Activated CD4-positive, alpha-beta T cell treated with anti-CD3 and anti-CD28 coated beads for 36 hours (primary cell): ENCODE measurements around the gene HSPB3. TPM values are rescaled to one million over a fixed set of nuclear protein-coding genes. Genes with fewer than 3 reads are reported as not detected.
"Not testable (repeated sequence)": the region's sequence is repeated elsewhere in the genome, so short reads cannot be mapped to it uniquely, and the experiment has no call there.

Experiments used
- ATAC-seq: fragments of 200-7000 bp; cut with Tn5 transposase; one replicate; pipeline ENCODE4 v1.10.0; 2021; ENCODE audit warnings: mild to moderate bottlenecking, moderate library complexity
- CTCF ChIA-PET: fragments of 350-600 bp; sonication (Branson Sonifier 250); formaldehyde crosslinking; loops from one replicate; lab custom pipeline; 2021; ENCODE audit warnings: antibody characterized with exemption; lab: Charles Lee
- POLR2A ChIA-PET: fragments of 350-600 bp; sonication (Branson Sonifier 250); formaldehyde crosslinking; loops from one replicate; lab custom pipeline; 2021; ENCODE audit warnings: antibody characterized with exemption, inconsistent platforms; lab: Charles Lee
- DNase-seq: peaks from one replicate; pipeline ENCODE4 v3.0.0-alpha.2; 2020
- H3K27ac Mint-ChIP-seq: one replicate; pipeline ENCODE4 v1.8.0; 2021; ENCODE audit warnings: mixed read lengths
- H3K27me3 Mint-ChIP-seq: one replicate; pipeline ENCODE4 v1.8.0; 2021; ENCODE audit warnings: mixed read lengths
- H3K36me3 Mint-ChIP-seq: one replicate; pipeline ENCODE4 v1.8.0; 2021; ENCODE audit warnings: low read depth, mixed read lengths
- H3K4me1 Mint-ChIP-seq: one replicate; pipeline ENCODE4 v1.8.0; 2021; ENCODE audit warnings: mixed read lengths
- H3K4me3 Mint-ChIP-seq: one replicate; pipeline ENCODE4 v1.8.0; 2021; ENCODE audit warnings: mild to moderate bottlenecking, moderate library complexity, mixed read lengths
- H3K9me3 Mint-ChIP-seq: one replicate; pipeline ENCODE4 v1.8.0; 2021; ENCODE audit warnings: low read depth, mixed read lengths
- intact Hi-C, 2 experiments: fragments of 100-400 bp; cut with DNase I in 1 of 2; cut with micrococcal nuclease in 1 of 2; formaldehyde crosslinking; loops; one replicate each; pipeline versions ENCODE4 v1.14.2 to v1.15.1; 2022 to 2024; cut with DNase I, micrococcal nuclease
- total RNA-seq, 2 experiments: library from RNA; stranded (reverse); gene quantifications; one replicate each; pipeline ENCODE4 v1.2.3, GENCODE V29; 2021

The HSPB3 gene
- total RNA-seq, 2 experiments from 2014 or later = not detected

DNA sequence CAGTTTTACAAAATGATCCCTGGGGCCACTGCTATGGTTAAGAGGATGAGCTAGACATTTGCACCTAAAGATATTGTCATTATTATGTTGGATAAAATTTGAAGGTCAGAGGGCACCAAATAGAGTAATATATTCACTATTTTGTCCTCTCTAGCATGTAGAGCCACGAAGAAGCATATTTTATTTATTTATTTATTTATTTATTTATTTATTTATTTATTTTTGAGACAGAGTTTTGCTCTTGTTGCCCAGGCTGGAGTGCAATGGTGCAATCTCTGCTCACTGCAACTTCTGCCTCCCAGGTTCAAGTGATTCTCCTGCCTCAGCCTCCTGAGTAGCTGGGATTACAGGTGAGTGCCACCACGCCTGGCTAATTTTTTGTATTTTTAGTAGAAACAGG lies 20.8 kb upstream of the HSPB3 start:
- intact Hi-C loops, ATAC-seq, H3K4me1 Mint-ChIP-seq, H3K4me3 Mint-ChIP-seq, POLR2A ChIA-PET, DNase-seq, H3K9me3 Mint-ChIP-seq, H3K36me3 Mint-ChIP-seq, H3K27me3 Mint-ChIP-seq, H3K27ac Mint-ChIP-seq: not testable (repeated sequence)
- CTCF ChIA-PET = interaction anchor here (1.0 kb wide), 1 partner anchor 200 kb away, joined by 3 read pairs; no protein-coding TSS in a partner anchor

DNA sequence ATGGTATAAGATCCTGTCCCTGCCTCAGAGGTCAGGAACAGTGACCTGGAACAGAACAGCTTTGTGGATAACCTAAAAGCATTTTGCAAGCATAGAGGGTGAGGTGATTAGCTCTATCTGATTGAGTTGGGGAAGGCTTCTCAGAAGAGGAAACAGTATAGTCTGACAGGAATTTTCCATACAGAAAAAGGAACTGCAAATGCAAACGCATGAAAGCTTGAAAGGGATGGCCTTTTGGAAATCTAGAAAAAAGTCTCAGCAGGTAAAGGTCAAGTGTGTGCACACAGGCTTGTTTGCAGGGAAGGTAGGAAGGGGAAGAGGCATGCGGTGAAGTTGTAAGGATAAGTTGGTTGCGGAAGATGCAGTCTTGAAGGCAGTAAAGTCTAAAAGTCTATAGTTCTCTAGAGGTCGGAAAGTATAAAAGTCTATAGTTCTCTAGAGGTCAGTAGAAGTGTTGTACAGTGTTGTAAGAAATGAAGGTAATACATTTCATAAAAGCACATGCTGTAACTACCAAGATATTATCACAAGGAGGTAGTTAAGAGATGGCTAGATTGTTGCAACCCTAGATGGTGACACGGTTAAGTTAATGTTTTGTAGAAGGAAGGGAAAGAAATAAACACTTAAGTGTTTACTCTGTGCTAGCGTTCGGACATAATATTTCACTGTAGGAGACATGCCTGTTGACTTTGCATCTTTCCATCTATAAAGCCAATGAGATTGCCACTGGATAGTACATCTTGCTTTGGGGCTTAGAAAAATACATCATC lies 16.7 kb upstream of the HSPB3 start:
- Mint-ChIP-seq H3K27ac (no peak overlapping the region), H3K4me3 (no peak overlapping the region), H3K4me1 (peaks cover 17% of the 10 kb centered on the region), H3K9me3 (no peaks in the 10 kb centered on the region), H3K27me3 (no peaks in the 10 kb centered on the region), H3K36me3 (no peaks in the 10 kb centered on the region)
- intact Hi-C loops = no loop called here
- POLR2A ChIA-PET = no interaction called here
- DNase-seq = no peak
- no peak for ATAC-seq
- CTCF ChIA-PET = interaction anchor here (2.3 kb wide), 1 partner anchor 19 kb away, joined by 10 read pairs; no protein-coding TSS in a partner anchor

GRCh38 chr5:54440456-54440893 lies 15.0 kb upstream of the HSPB3 start:
- Mint-ChIP-seq H3K4me3 (no peak overlapping the region), H3K4me1 (peaks cover 17% of the 10 kb centered on the region), H3K27me3 (no peaks in the 10 kb centered on the region), H3K36me3 (no peaks in the 10 kb centered on the region), H3K27ac (peak overlapping the region; percentile 63), H3K9me3 (no peaks in the 10 kb centered on the region)
- DNase-seq (peak; percentile 21), ATAC-seq (peak; percentile 78)
- ChIA-PET CTCF (interaction anchor here (0.9 to 3.4 kb wide), 3 partner anchors 15 to 49 kb away, joined by 3 to 15 read pairs (median 10); no protein-coding TSS in a partner anchor), POLR2A (no interaction called here)
- intact Hi-C loops = no loop called here

GRCh38 chr5:54442271-54442670 lies 13.2 kb upstream of the HSPB3 start:
- ChIA-PET CTCF (interaction anchor here (3.4 kb wide), 1 partner anchor 47 kb away, joined by 15 read pairs; no protein-coding TSS in a partner anchor), POLR2A (no interaction called here)
- Mint-ChIP-seq H3K36me3 (no peaks in the 10 kb centered on the region), H3K9me3 (no peaks in the 10 kb centered on the region), H3K4me3 (no peak overlapping the region), H3K4me1 (peaks cover 17% of the 10 kb centered on the region), H3K27ac (no peak overlapping the region), H3K27me3 (no peaks in the 10 kb centered on the region)
- no peak for ATAC-seq
- DNase-seq = no peak
- intact Hi-C loops = loop anchor here in 1 of 2 experiments (2.0 kb wide), 1 partner anchor 47 kb away; no protein-coding TSS in a partner anchor

GRCh38 chr5:54443270-54443669 lies 12.2 kb upstream of the HSPB3 start:
- intact Hi-C loops = loop anchor here in 1 of 2 experiments (2.0 kb wide), 1 partner anchor 46 kb away; no protein-coding TSS in a partner anchor

DNA sequence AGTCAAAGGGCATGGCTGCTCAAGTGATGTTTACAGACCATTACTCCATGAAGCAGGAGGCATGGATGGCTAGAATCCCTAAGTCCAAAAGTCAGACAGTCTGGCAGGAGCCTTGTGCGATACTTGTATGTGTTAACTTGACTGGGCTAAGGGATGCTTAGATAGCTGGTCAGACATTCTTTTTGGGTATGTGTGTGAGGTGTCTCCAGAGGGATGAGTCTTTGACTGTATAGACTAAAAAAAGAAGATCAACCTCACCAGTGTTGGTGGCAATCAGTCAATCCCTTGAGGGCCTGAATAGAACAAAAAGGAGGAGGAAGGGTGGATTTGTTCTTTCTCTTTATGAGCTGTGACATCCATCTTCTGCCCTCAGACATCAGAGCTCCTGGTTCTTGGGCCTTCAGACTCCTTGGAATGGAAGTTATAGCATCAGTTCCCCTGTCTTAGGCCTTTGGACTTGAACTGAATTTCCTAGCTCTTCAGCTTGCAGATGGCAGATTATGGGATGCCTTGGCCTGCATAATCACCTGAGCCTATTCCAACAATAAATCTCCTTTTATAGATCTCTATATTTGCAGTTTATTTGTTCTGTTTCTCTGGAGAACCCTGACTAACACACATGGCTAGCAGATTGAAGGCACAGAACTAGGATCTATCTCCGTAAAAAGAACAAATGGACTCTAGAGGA lies 9.7 kb upstream of the HSPB3 start:
- H3K4me1 Mint-ChIP-seq = peaks cover 3% of the 10 kb centered on the region
- no peaks in the 10 kb centered on the region for H3K36me3 Mint-ChIP-seq
- ChIA-PET POLR2A (no interaction called here), CTCF (interaction anchor here (1.1 kb wide), 1 partner anchor 44 kb away, joined by 3 read pairs; no protein-coding TSS in a partner anchor)
- no peak overlapping the region for H3K4me3 Mint-ChIP-seq
- DNase-seq = no peak
- no peak overlapping the region for H3K27ac Mint-ChIP-seq
- intact Hi-C loops = no loop called here
- H3K9me3 Mint-ChIP-seq = no peaks in the 10 kb centered on the region
- ATAC-seq = no peak
- H3K27me3 Mint-ChIP-seq = no peaks in the 10 kb centered on the region

More at GRCh38 chr5:54443270-54443669, 12.2 kb upstream of the HSPB3 start:
- H3K4me3 Mint-ChIP-seq = no peak overlapping the region
- DNase-seq (no peak), ATAC-seq (no peak)
- no peaks in the 10 kb centered on the region for H3K36me3 Mint-ChIP-seq
- no peaks in the 10 kb centered on the region for H3K9me3 Mint-ChIP-seq
- H3K27ac Mint-ChIP-seq = no peak overlapping the region
- CTCF ChIA-PET = interaction anchor here (0.6 to 1.3 kb wide), 7 partner anchors 18 to 444 kb away, joined by 3 to 6 read pairs (median 3); no protein-coding TSS in a partner anchor
- POLR2A ChIA-PET = no interaction called here
- H3K4me1 Mint-ChIP-seq = peaks cover 17% of the 10 kb centered on the region
- H3K27me3 Mint-ChIP-seq = no peaks in the 10 kb centered on the region

GRCh38 chr5:54446379-54446732 lies 9.1 kb upstream of the HSPB3 start:
- ATAC-seq (no peak), DNase-seq (no peak)
- Mint-ChIP-seq H3K4me1 (peaks cover 3% of the 10 kb centered on the region), H3K27me3 (no peaks in the 10 kb centered on the region), H3K36me3 (no peaks in the 10 kb centered on the region), H3K4me3 (no peak overlapping the region), H3K9me3 (no peaks in the 10 kb centered on the region), H3K27ac (no peak overlapping the region)
- intact Hi-C loops = no loop called here
- ChIA-PET CTCF (interaction anchor here (1.1 kb wide), 1 partner anchor 44 kb away, joined by 3 read pairs; no protein-coding TSS in a partner anchor), POLR2A (no interaction called here)

GRCh38 chr5:54449923-54450322 lies 5.6 kb upstream of the HSPB3 start:
- ChIA-PET CTCF (no interaction called here), POLR2A (no interaction called here)
- intact Hi-C loops = no loop called here
- no peak for DNase-seq
- no peak overlapping the region for H3K4me3 Mint-ChIP-seq
- peaks cover 4% of the 10 kb centered on the region for H3K27me3 Mint-ChIP-seq
- no peak for ATAC-seq
- H3K27ac Mint-ChIP-seq = no peak overlapping the region
- H3K9me3 Mint-ChIP-seq = no peaks in the 10 kb centered on the region
- H3K4me1 Mint-ChIP-seq = no peaks in the 10 kb centered on the region
- no peaks in the 10 kb centered on the region for H3K36me3 Mint-ChIP-seq

- intact Hi-C loops = no loop called here
- Mint-ChIP-seq H3K4me1 (no peaks in the 10 kb centered on the region), H3K27ac (no peak overlapping the region), H3K9me3 (no peaks in the 10 kb centered on the region), H3K4me3 (no peak overlapping the region), H3K36me3 (no peaks in the 10 kb centered on the region), H3K27me3 (peaks cover 4% of the 10 kb centered on the region)
- ATAC-seq (no peak), DNase-seq (no peak)
- CTCF ChIA-PET = no interaction called here
- POLR2A ChIA-PET = no interaction called here
Measured at GRCh38 chr5:54450542-54450941, 5.0 kb upstream of the HSPB3 start.

DNA sequence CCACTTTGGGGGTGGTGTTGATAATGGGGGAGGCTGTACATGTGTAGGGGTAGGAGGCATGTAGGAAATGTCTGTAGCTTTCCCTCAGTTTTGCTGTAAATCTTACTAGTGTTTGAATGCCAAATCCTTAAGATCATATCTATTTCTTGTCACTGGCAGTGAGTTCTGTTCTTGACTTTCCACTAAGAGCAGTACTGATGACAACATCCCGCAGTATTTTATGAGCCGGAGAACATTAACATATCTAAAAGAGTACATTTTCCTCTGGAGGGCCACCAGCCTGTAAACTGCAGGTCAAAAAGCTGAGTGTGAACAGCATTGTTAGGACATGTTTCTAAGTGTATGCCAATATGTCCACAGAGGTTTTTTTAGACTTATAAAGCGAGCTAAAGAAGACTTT lies 2.5 kb upstream of the HSPB3 start:
- ATAC-seq (no peak), DNase-seq (no peak)
- Mint-ChIP-seq H3K4me3 (no peak overlapping the region), H3K36me3 (no peaks in the 10 kb centered on the region), H3K4me1 (no peaks in the 10 kb centered on the region), H3K27ac (no peak overlapping the region), H3K9me3 (no peaks in the 10 kb centered on the region), H3K27me3 (peaks cover 4% of the 10 kb centered on the region)
- POLR2A ChIA-PET = no interaction called here
- intact Hi-C loops = no loop called here
- CTCF ChIA-PET = interaction anchor here (0.8 kb wide), 1 partner anchor 36 kb away, joined by 3 read pairs; no protein-coding TSS in a partner anchor

- ATAC-seq (no peak), DNase-seq (no peak)
- H3K4me1 Mint-ChIP-seq = no peaks in the 10 kb centered on the region
- no peak overlapping the region for H3K4me3 Mint-ChIP-seq
- H3K27me3 Mint-ChIP-seq = peaks cover 4% of the 10 kb centered on the region
- POLR2A ChIA-PET = no interaction called here
- H3K36me3 Mint-ChIP-seq = no peaks in the 10 kb centered on the region
- intact Hi-C loops = no loop called here
- CTCF ChIA-PET = interaction anchor here (0.5 to 1.6 kb wide), 5 partner anchors 11 to 299 kb away, joined by 3 to 10 read pairs (median 4); no protein-coding TSS in a partner anchor
- no peaks in the 10 kb centered on the region for H3K9me3 Mint-ChIP-seq
- H3K27ac Mint-ChIP-seq = no peak overlapping the region
Measured at GRCh38 chr5:54454602-54455001, 897 bp upstream of the HSPB3 start.
